GM18505 (cell line): ENCODE measurements around the gene ACOT11.

Source experiments
- ATAC-seq: cut with Tn5 transposase; IDR thresholded peaks from one replicate; pipeline ENCODE4 v1.9.1; 2021; ENCODE audit not compliant: unreplicated experiment
- POLR2A ChIP-seq: IDR thresholded peaks from 4 replicates; pipeline ENCODE4 v1.6.1; 2011; ENCODE audit warnings: borderline replicate concordance; ENCODE audit not compliant: insufficient read depth, insufficient read length; ENCODE audit errors: extremely low read depth

ACOT11 gene

DNA sequence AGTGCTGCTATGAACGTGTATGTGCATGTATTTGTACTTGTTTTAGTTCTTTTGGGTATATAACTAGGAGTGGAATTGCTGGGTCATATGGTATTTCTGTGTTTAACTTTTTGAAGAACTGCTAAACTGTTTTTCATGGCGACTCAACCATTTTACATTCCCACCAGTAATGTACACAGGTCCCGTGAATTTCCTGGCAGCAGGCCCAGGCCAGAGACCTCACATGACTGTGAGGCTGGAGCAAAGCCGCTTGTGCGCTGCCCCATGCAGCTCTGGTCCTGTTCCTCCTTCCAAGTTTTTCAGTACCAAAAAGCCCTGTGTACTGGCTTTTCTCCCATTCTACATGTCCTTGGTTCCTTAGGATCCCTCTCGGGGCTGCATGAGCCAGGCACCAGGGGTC lies 29.6 kb downstream of the ACOT11 start:
- TF ChIP-seq POLR2A = no peak
- ATAC-seq = no peak

DNA sequence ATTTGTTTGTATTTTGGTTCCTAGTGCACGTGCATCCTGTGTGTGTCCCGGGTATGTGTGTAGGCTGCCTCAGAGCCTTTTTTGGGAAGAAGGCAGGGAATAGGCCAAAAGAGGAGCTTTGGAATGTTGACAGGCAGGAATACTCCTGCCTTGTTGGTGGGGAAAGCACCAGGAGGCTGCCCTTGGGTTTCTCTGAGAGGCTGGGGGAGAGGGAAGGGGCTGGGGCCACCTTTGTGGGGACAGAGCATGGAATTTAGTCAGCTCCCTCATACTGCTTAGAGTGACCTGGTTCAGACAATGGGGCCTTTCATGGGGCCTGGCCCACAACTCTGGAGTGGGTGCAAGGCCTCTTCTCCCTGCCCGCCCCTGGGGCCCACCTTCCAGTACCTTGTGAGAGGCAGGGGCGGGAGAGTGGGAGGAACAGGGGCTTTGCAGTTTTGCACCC lies 31.3 kb downstream of the ACOT11 start:
- no peak for TF ChIP-seq POLR2A
- no peak for ATAC-seq

DNA sequence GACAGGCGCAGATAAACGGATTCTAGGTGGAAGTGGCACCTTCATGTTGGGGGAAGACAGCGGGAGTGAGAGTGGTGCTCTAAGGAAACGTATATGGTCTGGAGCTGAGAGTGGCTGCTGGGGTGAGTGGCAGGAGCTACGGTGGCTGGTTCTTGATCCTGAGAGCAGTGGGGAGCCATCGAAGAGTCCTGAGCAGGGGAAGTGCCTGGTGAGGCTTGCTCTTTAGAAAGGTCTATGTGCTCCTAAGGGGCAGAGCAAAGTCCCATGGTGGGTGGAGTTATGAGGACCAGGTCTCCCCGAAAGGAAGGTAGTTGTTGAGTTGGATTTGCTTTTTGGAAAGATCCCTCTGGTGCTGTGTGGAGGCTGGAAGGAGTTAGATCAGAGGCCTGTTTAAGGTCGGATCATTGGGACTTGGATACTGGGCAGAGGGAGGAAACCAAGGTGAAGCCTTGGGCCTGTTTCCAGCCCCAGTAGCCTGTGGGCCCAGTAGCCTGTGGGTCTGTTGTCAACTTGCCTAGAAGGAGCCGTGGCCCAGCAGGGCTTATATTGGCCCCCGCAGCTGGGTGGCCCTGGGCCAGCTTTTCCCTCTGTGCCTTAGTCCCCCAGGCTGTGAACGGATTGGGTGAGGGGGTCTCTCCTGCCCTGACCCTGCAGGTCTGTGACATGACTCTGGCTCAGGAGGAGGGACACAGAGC lies 33.0 kb downstream of the ACOT11 start:
- TF ChIP-seq POLR2A = no peak
- ATAC-seq = no peak

GRCh38 chr1:54581621-54582035 lies 33.6 kb downstream of the ACOT11 start:
- no peak for TF ChIP-seq POLR2A
- no peak for ATAC-seq

DNA sequence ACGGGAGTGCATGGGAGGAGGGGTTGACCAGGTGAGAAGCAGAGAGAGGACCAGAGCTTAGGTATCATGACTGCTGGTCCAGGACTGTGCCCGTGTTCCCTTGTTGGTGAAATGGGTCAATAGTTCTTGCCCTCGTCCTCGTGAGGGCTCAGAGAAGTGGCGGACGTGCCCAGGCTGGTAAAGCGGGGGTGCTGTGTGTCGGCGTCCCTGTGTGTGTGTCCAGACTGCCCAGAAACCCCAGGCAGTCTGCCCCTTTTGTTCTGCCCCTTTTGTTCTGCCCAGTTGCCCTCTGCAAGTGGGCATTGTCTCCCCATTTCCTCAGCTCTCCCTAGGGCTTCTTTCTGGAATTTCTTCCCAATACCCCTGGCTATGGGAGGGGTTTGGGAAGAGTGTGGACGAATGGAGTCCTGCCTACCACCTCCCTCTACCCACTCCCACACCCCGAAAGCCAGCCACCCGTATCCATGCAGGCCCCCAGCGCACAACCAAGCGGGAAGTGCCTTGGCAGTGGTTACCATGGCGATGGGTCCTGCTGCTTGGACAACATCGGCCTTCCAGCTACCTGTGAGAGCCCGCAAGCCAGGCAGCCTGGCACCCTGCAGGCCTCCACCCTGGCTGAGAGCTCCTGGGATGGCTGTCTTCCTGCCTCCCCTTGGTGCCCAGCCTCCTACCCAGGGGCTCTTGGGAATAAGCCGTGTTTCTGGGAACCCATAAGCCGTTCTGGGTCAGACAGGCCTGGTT lies 34.7 kb downstream of the ACOT11 start:
- no peak for ATAC-seq
- no peak for TF ChIP-seq POLR2A

DNA sequence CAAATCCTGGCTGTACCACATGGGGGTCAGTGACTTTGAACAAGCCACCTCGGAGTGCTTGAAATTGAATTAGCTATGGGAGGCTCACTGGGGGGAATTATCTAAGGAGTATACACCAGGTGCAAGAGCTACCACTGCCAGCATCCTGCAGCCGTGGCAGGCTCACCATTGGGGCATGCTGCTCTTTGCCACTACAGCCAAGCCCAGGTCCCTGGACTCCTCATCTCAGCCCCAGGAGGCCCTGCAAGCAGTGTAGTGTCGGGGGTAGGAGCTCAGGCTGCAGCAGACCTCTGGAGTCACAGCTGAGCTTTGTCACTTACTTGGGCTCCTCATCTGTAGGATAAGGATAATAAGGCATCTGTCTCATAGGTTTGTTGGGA lies 35.3 kb downstream of the ACOT11 start:
- no peak for TF ChIP-seq POLR2A
- no peak for ATAC-seq

DNA sequence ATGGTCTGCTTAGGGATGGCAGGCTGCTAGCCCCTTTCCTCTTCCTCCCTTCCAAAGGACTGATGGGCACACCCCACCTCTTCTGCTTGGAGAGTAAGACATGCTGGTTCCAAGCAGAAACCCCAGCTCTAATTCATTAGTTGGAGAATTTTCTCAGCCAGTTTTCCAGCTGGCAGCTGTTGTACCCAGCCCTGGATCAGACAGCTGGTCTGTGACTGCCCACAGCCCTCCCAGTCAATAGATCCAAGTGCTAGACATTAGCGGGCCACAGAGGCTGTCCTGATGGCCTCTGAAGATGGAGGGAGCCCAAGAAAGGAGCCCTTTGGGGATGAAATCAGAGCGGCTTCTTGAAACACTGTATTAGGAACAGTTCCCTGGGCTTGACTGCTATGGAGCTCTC lies 35.8 kb downstream of the ACOT11 start:
- no peak for TF ChIP-seq POLR2A
- ATAC-seq = no peak

DNA sequence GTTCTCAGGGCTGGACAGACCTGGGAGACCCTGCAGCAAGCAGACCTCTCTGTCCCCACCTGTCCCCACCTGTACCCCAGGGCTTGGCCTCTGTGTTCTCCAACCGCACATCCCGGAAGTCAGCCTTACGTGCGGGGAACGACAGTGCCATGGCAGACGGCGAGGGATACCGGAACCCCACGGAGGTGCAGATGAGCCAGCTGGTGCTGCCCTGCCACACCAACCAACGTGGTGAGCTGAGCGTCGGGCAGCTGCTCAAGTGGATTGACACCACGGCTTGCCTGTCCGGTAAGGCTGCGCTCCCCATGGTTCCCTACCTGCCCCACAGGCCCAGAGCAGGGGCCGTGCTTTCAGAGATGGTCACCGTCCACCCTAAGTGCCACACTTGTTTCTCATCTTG lies 36.5 kb downstream of the ACOT11 start:
- no peak for ATAC-seq

DNA sequence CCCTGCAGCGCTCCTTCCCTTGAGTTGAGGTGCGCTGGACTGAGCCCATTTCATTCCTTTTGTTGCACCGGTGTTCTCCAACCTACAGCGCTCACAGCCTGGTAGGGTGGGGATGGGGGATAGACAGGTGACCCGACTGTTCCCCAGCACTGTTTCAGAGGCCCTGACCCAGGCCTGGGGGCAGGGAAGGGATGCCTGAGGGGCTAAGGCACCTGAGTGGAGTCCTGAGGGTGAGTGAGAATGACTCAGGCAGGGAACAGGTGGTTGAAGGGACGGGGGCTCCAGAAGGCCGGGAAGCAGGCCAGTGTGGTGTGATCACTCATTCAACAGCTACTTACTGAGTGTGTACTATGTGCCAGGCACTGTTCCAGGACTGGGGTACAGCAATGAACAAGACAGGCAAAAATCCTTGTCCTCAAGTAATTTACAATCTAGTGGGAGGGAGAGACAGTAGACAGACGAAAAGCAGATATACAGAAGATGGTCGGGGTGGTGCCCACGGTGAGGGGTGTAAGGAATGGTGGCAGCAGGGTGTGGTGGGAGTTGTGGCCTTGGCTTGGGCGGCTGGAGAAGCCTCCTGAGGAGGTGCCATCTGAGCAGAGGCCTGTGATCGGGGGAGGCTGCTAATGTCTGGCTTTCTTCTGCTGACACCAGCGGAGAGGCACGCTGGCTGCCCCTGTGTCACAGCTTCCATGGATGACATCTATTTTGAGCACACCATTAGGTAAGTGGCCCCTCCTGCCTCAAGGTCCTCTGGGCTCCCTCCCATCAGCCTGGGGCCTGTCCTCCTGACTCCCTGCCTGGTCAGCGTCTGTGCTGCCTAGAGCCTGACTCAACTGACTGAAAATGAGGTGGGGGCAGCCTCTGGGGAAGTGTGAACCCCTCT lies 37.4 kb downstream of the ACOT11 start:
- no peak for ATAC-seq
- no peak for TF ChIP-seq POLR2A

More for the DNA sequence above, 36.5 kb downstream of the ACOT11 start:
- TF ChIP-seq POLR2A = no peak

- ATAC-seq = no peak
- no peak for TF ChIP-seq POLR2A
Measured at GRCh38 chr1:54588377-54588776, 40.3 kb downstream of the ACOT11 start.

- no peak for TF ChIP-seq POLR2A
- ATAC-seq = no peak
Measured at GRCh38 chr1:54591127-54591756, 43.2 kb downstream of the ACOT11 start.

- no peak for ATAC-seq
Measured at GRCh38 chr1:54593571-54594160, 45.6 kb downstream of the ACOT11 start.

More at GRCh38 chr1:54593571-54594160, 45.6 kb downstream of the ACOT11 start:
- TF ChIP-seq POLR2A = no peak
